Urothelium cell line (cell line): ENCODE results near the gene SRRM3.
"Not testable (repeated sequence)": the region's sequence is repeated elsewhere in the genome, so short reads cannot be mapped to it uniquely, and the experiment has no call there.

Experiments
- DNase-seq: peaks from one replicate; pipeline ENCODE4 v3.0.0; 2011; ENCODE audit warnings: low spot score, mixed read lengths
- FAIRE-seq: peaks from 2 replicates; lab custom pipeline; 2011; peaks lifted over from hg19 to GRCh38; lab: Jason Lieb, UNC

The SRRM3 gene

GRCh38 chr7:76261329-76261728 lies 59.6 kb downstream of the SRRM3 start:
- DNase-seq (no peak), FAIRE-seq (no peak)

GRCh38 chr7:76261931-76262330 lies 60.2 kb downstream of the SRRM3 start:
- no peak for DNase-seq
- no peak for FAIRE-seq

- FAIRE-seq (no peak), DNase-seq (peak; percentile 73)
Observed at GRCh38 chr7:76262683-76263402, 61.1 kb downstream of the SRRM3 start.

GRCh38 chr7:76265299-76265698 lies 63.6 kb downstream of the SRRM3 start:
- FAIRE-seq = no peak
- no peak for DNase-seq

GRCh38 chr7:76267107-76267893 lies 65.6 kb downstream of the SRRM3 start:
- FAIRE-seq (no peak), DNase-seq (no peak)

- DNase-seq (no peak), FAIRE-seq (no peak)
Observed at GRCh38 chr7:76267894-76268183, 66.1 kb downstream of the SRRM3 start.

GRCh38 chr7:76268376-76268775 lies 66.7 kb downstream of the SRRM3 start:
- FAIRE-seq (no peak), DNase-seq (no peak)

- no peak for FAIRE-seq
- DNase-seq = no peak
Observed at GRCh38 chr7:76269895-76270294, 68.2 kb downstream of the SRRM3 start.

GRCh38 chr7:76271384-76271783 lies 69.7 kb downstream of the SRRM3 start:
- FAIRE-seq, DNase-seq: not testable (repeated sequence)

- FAIRE-seq = no peak
- DNase-seq = no peak
Observed at GRCh38 chr7:76272142-76272541, 70.4 kb downstream of the SRRM3 start.

- no peak for FAIRE-seq
- DNase-seq = no peak
Observed at GRCh38 chr7:76272851-76273497, 71.3 kb downstream of the SRRM3 start.

- no peak for DNase-seq
- no peak for FAIRE-seq
Observed at GRCh38 chr7:76273503-76273902, 71.8 kb downstream of the SRRM3 start.

GRCh38 chr7:76278540-76278939 lies 76.8 kb downstream of the SRRM3 start:
- DNase-seq (no peak), FAIRE-seq (no peak)

- no peak for FAIRE-seq
- DNase-seq = peak; percentile 55
Observed at GRCh38 chr7:76280408-76280807, 78.7 kb downstream of the SRRM3 start.

GRCh38 chr7:76281006-76281705 lies 79.5 kb downstream of the SRRM3 start:
- peak; percentile 39 for DNase-seq
- no peak for FAIRE-seq

- no peak for FAIRE-seq
- no peak for DNase-seq
Observed at GRCh38 chr7:76281706-76282343, 80.1 kb downstream of the SRRM3 start.

- DNase-seq = peak; percentile 65
- FAIRE-seq = no peak
Observed at GRCh38 chr7:76282344-76283253, 80.9 kb downstream of the SRRM3 start.

- no peak for DNase-seq
- FAIRE-seq = no peak
Observed at GRCh38 chr7:76283254-76284159, 81.8 kb downstream of the SRRM3 start.
